NCI-H345 treated with DMSO at 0.1 percent for 48 hours (cell line): ENCODE results near the gene TCF7.

Source experiments
- DNase-seq: peaks from one replicate; lab custom pipeline; 2025; ENCODE audit not compliant: unreplicated experiment; lab: John Stamatoyannopoulos, UW

Gene TCF7

DNA sequence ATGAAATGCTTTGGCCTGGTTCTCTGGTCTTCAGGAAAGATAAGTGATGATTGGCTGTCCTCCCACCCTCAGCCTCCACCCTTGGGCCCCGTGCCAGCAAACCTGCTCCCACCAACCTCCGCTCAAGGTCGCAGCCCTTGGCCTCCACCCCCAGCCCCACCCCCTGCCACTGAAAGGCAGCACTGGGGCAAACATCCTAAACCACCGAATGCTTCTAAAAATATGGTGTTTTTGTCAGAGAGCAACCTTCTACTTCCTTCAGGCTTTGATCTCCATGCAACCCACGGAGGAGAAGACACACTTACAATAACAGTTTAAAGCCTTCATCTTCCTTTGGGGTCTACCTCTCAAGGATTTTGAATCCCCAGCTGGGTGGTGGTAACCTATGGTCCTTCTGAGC is 24.0 kb upstream of the TCF7 start:
- peak; percentile 0 for DNase-seq

DNA sequence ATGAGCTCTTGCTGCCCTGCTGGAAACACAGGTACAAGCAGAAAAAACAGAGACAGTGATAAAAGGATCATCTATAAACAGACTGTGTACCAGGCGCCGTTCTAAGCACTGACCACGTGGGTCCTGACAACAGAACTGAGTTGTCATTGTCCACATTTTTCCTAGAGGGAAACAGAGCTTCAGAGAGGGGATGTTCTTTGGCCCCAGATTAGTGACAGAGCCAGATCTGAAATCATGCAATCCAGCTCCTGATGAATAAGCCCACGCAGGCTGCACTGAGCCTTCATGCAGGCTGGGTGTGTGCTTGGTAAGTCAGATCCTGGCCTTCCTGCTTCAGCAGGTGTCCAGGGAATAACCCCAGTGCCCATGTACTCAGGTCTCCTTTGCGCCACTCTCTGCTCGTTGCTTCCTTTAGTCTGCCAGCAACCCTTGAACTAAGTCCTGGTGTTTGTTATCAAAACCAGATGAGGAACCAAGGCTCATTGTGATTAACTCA is 22.8 kb upstream of the TCF7 start:
- DNase-seq: no peak

DNA sequence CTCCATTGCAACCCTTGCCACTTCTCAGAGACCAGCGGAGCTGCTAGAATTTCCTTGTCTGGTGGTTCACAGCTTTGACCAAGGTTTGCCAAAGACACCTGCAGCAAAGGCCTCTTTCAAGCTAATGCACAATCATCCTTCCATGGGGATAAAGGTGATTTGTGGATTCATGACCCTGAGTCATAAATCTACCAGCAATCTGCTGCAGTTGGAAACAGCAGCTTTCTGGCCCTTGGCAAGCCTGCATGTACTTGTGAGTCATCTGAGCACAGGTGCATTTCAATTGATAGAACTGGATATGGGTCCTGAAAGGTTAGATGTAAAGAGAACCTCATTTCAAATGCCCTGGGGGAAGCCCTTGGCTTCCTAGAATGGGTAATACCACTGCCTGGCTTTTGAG is 21.6 kb upstream of the TCF7 start:
- DNase-seq: no peak

DNA sequence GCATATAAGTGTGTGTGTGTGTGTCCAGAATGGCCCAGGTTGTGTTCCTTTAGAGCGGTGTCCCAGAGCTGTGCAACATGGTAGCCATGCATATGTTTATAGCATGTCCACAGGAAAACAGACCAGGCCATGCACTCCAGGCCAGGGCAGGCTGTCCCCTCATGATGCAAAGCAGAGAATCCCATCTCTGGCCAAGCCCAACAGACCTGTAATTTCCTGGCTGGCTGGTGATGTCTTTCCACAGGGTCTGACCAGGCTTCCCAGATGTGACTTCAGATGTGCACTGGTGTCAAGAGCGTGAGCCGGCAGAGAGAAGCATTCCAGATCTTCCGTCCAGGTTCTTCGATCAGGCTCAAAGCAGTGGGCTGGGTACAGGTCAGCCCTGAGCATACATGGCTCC is 21.1 kb upstream of the TCF7 start:
- DNase-seq: no peak

GRCh38 chr5:134095293-134095692 is 19.2 kb upstream of the TCF7 start:
- no peak for DNase-seq

- no peak for DNase-seq
Measured at GRCh38 chr5:134095887-134096589, 18.4 kb upstream of the TCF7 start.

DNA sequence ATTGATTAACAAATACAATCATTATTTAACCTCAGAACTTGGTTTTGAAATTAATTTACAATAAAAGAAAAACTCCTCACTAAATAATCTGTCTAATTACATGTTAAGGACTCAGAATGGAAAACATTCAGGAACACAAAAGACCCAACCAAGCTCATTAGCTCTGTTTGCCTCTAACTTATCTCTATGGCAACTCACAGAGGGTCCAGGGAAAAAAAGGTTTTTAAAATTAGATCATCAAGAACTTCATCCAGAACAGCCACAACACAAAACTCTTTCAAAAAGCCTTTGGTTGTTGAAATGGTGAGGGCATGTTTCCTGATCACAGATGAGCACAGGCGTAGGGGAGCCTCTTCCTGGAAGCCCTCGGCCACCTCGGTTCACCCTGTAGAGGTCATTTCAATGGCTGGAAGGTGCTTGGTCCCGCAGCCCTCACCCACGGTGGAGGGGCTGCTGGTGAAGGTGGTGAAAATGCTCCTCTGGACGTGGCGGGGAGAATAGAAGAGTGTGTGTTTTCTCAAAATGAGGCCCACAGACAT is 17.2 kb upstream of the TCF7 start:
- no peak for DNase-seq

DNA sequence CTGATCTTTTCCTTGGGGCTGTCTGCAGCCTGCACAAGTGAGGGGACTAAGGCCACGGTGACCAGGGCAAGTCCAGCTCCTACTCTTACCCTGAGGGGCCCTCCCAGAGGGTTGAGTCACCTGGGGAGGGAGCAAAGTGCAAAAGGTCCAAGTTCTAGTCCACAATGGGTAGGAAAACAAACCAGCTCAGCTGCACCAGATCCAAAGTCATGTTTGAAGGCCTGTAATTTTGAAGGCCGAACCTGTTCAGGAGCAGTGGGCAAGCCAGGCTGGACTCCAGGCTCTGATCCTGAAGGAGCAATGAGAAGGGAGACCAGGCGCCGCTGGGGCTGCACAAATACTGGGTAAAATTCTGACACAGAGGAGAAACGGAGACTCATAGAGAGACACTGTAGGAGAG is 15.8 kb upstream of the TCF7 start:
- DNase-seq: no peak

DNA sequence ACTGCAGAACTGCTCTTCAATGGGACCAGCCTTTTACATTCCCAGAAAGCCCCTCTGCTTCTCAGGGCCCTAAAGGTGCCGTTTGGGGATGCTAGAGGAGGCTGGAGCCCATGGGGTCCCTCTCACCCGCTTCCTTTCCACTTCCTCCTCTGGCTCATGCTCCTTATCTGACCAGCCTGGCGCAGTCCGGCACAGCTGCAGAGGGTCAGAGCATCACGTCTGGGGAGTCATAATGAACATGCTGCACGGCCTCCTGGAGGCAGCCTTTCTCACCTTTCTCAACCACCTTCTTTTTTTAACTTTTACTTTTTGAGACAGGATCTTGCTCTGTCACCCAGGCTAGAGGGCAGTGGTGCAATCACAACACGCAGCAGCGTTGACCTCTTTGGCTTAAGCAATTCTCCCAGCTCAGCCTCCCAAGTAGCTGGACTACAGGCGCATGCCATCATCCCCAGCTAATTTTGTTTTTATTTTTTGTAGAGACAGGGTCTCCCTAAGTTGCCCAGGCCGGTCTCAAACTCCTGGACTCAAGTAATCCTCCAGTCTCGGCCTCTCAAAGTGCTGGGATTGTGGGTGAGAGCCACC is 15.1 kb upstream of the TCF7 start:
- no peak for DNase-seq

- DNase-seq: no peak
Measured at GRCh38 chr5:134099939-134100282, 14.6 kb upstream of the TCF7 start.

- DNase-seq: no peak
Measured at GRCh38 chr5:134100283-134101091, 14.0 kb upstream of the TCF7 start.

DNA sequence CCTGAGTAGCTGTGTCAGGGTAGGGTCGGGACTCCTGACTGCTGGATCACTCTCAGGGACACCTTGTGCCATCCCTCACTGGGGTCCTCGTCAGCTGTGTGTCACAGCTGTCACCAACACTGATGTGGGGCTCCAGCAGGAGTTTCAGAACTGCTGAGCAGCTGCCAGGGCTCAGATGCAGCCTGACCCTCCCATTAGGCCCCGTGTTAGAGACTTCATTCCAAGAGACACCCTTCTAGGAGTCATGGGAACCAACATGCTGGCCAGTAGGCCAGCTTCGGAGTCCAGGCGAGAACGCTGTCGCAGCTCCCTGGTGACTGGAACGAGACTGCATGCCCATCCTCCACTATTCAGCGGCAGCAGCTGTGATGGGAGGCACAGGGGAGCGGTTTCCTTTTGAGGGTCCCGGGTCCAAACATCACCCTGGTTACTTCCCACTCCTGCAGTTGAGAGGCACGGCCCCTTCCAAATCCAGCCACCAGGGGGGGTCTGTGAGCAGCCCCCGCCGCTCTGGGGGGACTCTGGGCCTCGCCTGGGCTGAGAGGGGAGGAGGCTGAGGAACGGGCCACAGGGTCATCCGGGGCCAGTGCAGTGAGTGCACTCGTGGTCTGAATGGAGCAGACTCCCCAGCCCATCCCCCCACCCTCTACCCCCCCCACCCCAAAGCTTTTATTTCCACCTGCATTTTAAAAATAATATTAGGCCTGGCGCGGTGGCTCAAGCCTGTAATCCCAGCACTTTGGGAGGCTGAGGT is 12.6 kb upstream of the TCF7 start:
- DNase-seq: no peak

GRCh38 chr5:134103397-134103796 is 11.1 kb upstream of the TCF7 start:
- DNase-seq: no peak

- no peak for DNase-seq
Measured at GRCh38 chr5:134103998-134104654, 10.4 kb upstream of the TCF7 start.

GRCh38 chr5:134106991-134107701 is 7.3 kb upstream of the TCF7 start:
- no peak for DNase-seq

DNA sequence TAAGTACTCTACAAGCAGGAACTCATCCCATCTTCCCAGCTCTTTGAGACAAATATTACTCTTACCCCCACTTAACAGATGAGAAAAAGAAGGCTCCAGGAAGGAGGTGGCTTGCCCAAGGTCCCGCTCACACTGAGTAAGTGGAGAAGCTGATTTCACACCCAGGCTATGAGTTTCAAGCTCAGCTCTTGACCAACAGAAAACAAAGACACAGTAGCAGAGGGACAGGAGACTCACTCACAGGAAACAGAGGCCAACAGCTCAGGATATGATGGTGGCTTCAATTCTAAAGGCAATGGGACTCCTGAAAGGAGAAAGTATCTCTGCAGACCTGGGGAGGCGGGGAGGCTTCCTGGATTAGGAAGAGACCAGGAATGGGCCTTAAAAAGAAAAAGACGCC is 6.7 kb upstream of the TCF7 start:
- DNase-seq: no peak

- no peak for DNase-seq
Measured at GRCh38 chr5:134110382-134110781, 4.1 kb upstream of the TCF7 start.

GRCh38 chr5:134111741-134112647 is 2.5 kb upstream of the TCF7 start:
- no peak for DNase-seq

DNA sequence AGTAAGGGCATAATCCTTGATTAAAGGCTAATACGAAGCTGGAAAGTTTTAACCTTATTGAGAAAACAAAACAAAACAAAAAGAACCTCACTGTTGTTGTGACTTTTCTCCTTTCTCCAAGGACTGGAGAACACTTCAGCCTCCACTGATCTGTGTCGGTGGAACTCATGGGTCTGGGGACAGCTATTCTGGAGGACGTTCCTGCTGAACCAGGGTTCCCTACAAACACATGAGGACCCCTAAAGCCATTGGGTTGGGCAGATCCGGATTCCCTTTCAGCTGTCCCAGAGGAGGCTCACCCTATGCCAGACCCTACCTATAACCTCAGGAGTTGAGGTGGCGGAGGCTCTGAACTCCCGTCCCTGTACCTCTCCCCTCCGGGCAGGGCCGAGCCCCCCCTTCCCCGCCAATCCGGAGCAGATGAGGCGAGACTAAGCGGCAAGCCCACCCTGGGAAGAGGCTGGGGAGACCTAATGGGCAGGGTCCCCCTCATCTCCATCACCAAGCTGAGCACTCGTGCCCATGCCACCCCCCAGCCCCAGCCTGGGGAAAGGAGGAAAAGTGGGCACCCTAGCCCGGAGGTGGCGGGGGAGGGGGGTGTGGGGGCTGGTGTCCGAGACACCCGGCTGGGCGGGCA is 1.6 kb upstream of the TCF7 start:
- no peak for DNase-seq
